NCI-H524 (cell line): Measurements from ENCODE around the gene EIF4B.
A peak's percentile ranks its signal among the peaks of the same experiment; 100 is the strongest.

Source experiments
- DNase-seq, 2 experiments: peaks; one replicate each; lab custom pipeline; 2025; lab: John Stamatoyannopoulos, UW

EIF4B gene

GRCh38 chr12:53057816-53058500 lies 51.7 kb downstream of the EIF4B start:
- DNase-seq, result no peak

- DNase-seq, result no peak
Observed at GRCh38 chr12:53058674-53059433, 52.6 kb downstream of the EIF4B start.

- DNase-seq, result no peak
Observed at GRCh38 chr12:53059434-53060063, 53.3 kb downstream of the EIF4B start.

- no peak for DNase-seq
Observed at GRCh38 chr12:53060064-53060720, 53.9 kb downstream of the EIF4B start.

GRCh38 chr12:53060721-53061276 lies 54.5 kb downstream of the EIF4B start:
- DNase-seq, result peak in 1 of 2 experiments; percentile 21

GRCh38 chr12:53061404-53062010 lies 55.3 kb downstream of the EIF4B start:
- peak; percentile 34 to 39 for DNase-seq

- DNase-seq, result no peak
Observed at GRCh38 chr12:53062011-53062961, 56.0 kb downstream of the EIF4B start.

GRCh38 chr12:53062977-53063707 lies 56.9 kb downstream of the EIF4B start:
- DNase-seq, result no peak

- DNase-seq, result no peak
Observed at GRCh38 chr12:53063708-53064612, 57.7 kb downstream of the EIF4B start.

GRCh38 chr12:53064613-53065436 lies 58.6 kb downstream of the EIF4B start:
- no peak for DNase-seq

- DNase-seq, result no peak
Observed at GRCh38 chr12:53065470-53065869, 59.2 kb downstream of the EIF4B start.

- peak; percentile 10 to 59 for DNase-seq
Observed at GRCh38 chr12:53065975-53066931, 60.0 kb downstream of the EIF4B start.

- no peak for DNase-seq
Observed at GRCh38 chr12:53067074-53067992, 61.1 kb downstream of the EIF4B start.

- DNase-seq, result no peak
Observed at GRCh38 chr12:53067993-53068770, 61.9 kb downstream of the EIF4B start.
